ENCODE data around the gene MYCBP2.
A peak's percentile ranks its signal among the peaks of the same experiment; 100 is the strongest.

The MYCBP2 gene

GRCh38 chr13:77329133-77329910, 2.4 kb upstream of the MYCBP2 start (continued):
- TF ChIP-seq AEBP2 (tag by site-specific recombination; IDR thresholded peaks at IDR 0.05; ENCODE audit: borderline replicate concordance) (no peak), INSM2 (tag by site-specific recombination; IDR thresholded peaks at IDR 0.05) (no peak; the same call in 1 of the 2 replicates), GLIS2 (tag by site-specific recombination; IDR thresholded peaks at IDR 0.05) (peak; percentile 92), ZNF132 (tag by site-specific recombination; IDR thresholded peaks at IDR 0.05; ENCODE audit: borderline replicate concordance) (no peak), ZNF335 (tag by site-specific recombination; conservative IDR thresholded peaks at IDR 0.05) (peak; percentile 96), ZSCAN23 (tag by site-specific recombination; IDR thresholded peaks at IDR 0.05) (no peak), WT1 (tag by site-specific recombination; IDR thresholded peaks at IDR 0.05) (peak; percentile 17; the same call in 1 of the 2 replicates), ZNF707 (tag by site-specific recombination; IDR thresholded peaks at IDR 0.05) (no peak), MYNN (tag by site-specific recombination; IDR thresholded peaks at IDR 0.05; ENCODE audit: borderline replicate concordance) (0 out of 2 replicates have a peak, but pooled peaks have one; percentile 20), ZFP69B (tag by site-specific recombination; IDR thresholded peaks at IDR 0.05) (no peak), ZNF19 (tag by site-specific recombination; IDR thresholded peaks at IDR 0.05; ENCODE audit: low read depth) (no peak), ZNF362 (tag by site-specific recombination; IDR thresholded peaks at IDR 0.05) (peak; percentile 97), PRDM6 (tag by site-specific recombination; IDR thresholded peaks at IDR 0.05) (no peak), ZNF548 (tag by site-specific recombination; IDR thresholded peaks at IDR 0.05) (no peak), IKZF3 (tag by site-specific recombination; IDR thresholded peaks at IDR 0.05) (0 out of 2 replicates have a peak, but pooled peaks have one; percentile 40), ZNF354C (tag by site-specific recombination; IDR thresholded peaks at IDR 0.05; ENCODE audit: borderline replicate concordance, low read depth) (no peak), ZNF37A (tag by site-specific recombination; IDR thresholded peaks at IDR 0.05) (no peak), ZBTB26 (tag by site-specific recombination; optimal IDR thresholded peaks at IDR 0.05) (peak; percentile 73), ZNF660 (tag by site-specific recombination; IDR thresholded peaks at IDR 0.05) (peak; percentile 98), ZNF26 (tag by site-specific recombination; IDR thresholded peaks at IDR 0.05) (no peak), ZNF274 (IDR thresholded peaks at IDR 0.05; ENCODE audit: low read length) (no peak), ZNF274 (tag by site-specific recombination; IDR thresholded peaks at IDR 0.05; ENCODE audit: borderline replicate concordance) (no peak), ZBTB11 (tag by site-specific recombination; conservative IDR thresholded peaks at IDR 0.05; ENCODE audit: low read depth) (peak; percentile 95)

All from HEK293 (cell line).